Hepatocyte (in vitro differentiated cells): Measurements from ENCODE around the gene TUNAR. TPM values are rescaled to one million over a fixed set of nuclear protein-coding genes. Genes with fewer than 3 reads are reported as not detected.

Source experiments
- DNase-seq: peaks from one replicate; pipeline ENCODE4 v3.0.0-alpha.2; 2016; ENCODE audit warnings: low spot score
- H2AFZ ChIP-seq: fragments of 200-600 bp; sonication (generic); 2 replicates; pipeline ENCODE4 v1.6.0; 2016; ENCODE audit warnings: antibody characterized with exemption, mild to moderate bottlenecking
- H3K27ac ChIP-seq: fragments of 200-600 bp; sonication (generic); 2 replicates; pipeline ENCODE4 v1.5.1; 2016; ENCODE audit warnings: mild to moderate bottlenecking
- H3K27me3 ChIP-seq: fragments of 200-600 bp; sonication (generic); 2 replicates; pipeline ENCODE4 v1.6.1; 2016
- H3K36me3 ChIP-seq: fragments of 200-600 bp; sonication (generic); replicated peaks from 2 replicates; pipeline ENCODE4 v1.5.1; 2016; ENCODE audit warnings: low read depth; ENCODE audit not compliant: insufficient read depth
- H3K4me1 ChIP-seq: fragments of 200-600 bp; sonication (generic); 2 replicates; pipeline ENCODE4 v1.5.1; 2016; ENCODE audit warnings: mild to moderate bottlenecking, moderate library complexity; ENCODE audit not compliant: insufficient read depth
- H3K4me2 ChIP-seq: fragments of 200-600 bp; sonication (generic); 2 replicates; pipeline ENCODE4 v1.6.0; 2016
- H3K4me3 ChIP-seq: fragments of 200-600 bp; sonication (generic); 2 replicates; pipeline ENCODE4 v1.5.1; 2016; ENCODE audit warnings: mild to moderate bottlenecking
- H3K79me2 ChIP-seq: fragments of 200-600 bp; sonication (generic); 2 replicates; pipeline ENCODE4 v1.6.0; 2017; ENCODE audit warnings: mild to moderate bottlenecking
- H3K9me2 ChIP-seq: fragments of 200-600 bp; sonication (generic); replicated peaks from 2 replicates; pipeline ENCODE4 v1.6.0; 2017; ENCODE audit warnings: mild to moderate bottlenecking; ENCODE audit not compliant: insufficient read depth
- H3K9me3 ChIP-seq: fragments of 200-600 bp; sonication (generic); 2 replicates; pipeline ENCODE4 v1.5.1; 2016; ENCODE audit warnings: low read depth, mild to moderate bottlenecking
- H4K20me1 ChIP-seq: fragments of 200-600 bp; sonication (generic); 2 replicates; pipeline ENCODE4 v1.6.0; 2016; ENCODE audit warnings: mild to moderate bottlenecking; ENCODE audit not compliant: insufficient read depth, poor library complexity, severe bottlenecking
- CTCF ChIP-seq: fragments of 200-600 bp; sonication (generic); IDR thresholded peaks from 2 replicates; pipeline ENCODE4 v1.5.1; 2016; ENCODE audit warnings: antibody characterized with exemption, mild to moderate bottlenecking; ENCODE audit not compliant: poor library complexity
- EZH2 ChIP-seq: fragments of 200-600 bp; sonication (generic); IDR thresholded peaks from 2 replicates; pipeline ENCODE4 v1.6.1; 2016; ENCODE audit warnings: antibody characterized with exemption, mild to moderate bottlenecking, borderline replicate concordance
- EZH2phosphoT487 ChIP-seq: fragments of 200-600 bp; sonication (generic); IDR thresholded peaks from one replicate; pipeline ENCODE4 v1.6.1; 2018; ENCODE audit warnings: antibody characterized with exemption, mild to moderate bottlenecking, low read depth, moderate library complexity; ENCODE audit not compliant: unreplicated experiment, severe bottlenecking
- WGBS: methylation state at CpG from one replicate; pipeline ENCODE4 v1.1.6; 2016; ENCODE audit warnings: low lambda C conversion rate; ENCODE audit errors: missing lambda C conversion rate; 5-methylcytosine and 5-hydroxymethylcytosine counted together
- polyA plus RNA-seq: library from polyadenylated mRNA; unstranded; fragments of >200 nt; fragmentation: Nextera tagmentation; extraction: Ambion mirVana; gene quantifications from 2 replicates; pipeline ENCODE4 v1.2.1, GENCODE V29; 2016
- total RNA-seq: library from RNA; depleted of rRNA; stranded (reverse); fragments of >200 nt; gene quantifications from 2 replicates; pipeline ENCODE4 v1.2.3, GENCODE V29; 2014

The TUNAR gene
- total and polyA plus RNA-seq, 2 experiments from 2014 or later: 0.13 TPM; not detected in 1

DNA sequence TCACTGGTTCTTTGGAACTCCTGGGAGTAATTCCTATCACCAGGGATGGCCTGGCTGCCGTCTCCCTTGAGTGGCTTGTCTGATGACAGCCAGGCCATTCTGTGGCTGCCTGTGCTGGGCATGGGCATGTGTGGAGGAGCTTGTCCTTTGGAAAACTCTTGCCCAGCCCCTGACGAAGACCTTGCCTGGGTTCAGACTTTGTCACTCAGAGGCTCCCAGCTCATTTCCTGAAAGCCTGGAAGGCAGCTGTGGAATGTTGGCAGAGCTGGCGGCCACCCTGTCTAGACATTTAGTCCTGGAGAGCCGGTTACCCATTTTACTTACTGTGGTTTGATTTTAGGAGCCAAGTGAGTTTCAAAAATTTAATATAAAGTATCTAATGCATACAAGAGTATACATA, 34.0 kb downstream of the TUNAR start:
- no peak overlapping the region for H2AFZ ChIP-seq
- no peaks in the 10 kb centered on the region for H3K9me2 ChIP-seq
- TF ChIP-seq EZH2 (no peak), CTCF (no peak), EZH2phosphoT487 (no peak)
- no peaks in the 10 kb centered on the region for H3K9me3 ChIP-seq
- H3K4me2 ChIP-seq: no peak overlapping the region
- H3K4me3 ChIP-seq: no peak overlapping the region
- WGBS: 52% methylated on average over 4 of the region's 4 CpGs
- no peaks in the 10 kb centered on the region for H3K79me2 ChIP-seq
- H3K36me3 ChIP-seq: no peaks in the 10 kb centered on the region
- no peaks in the 10 kb centered on the region for H4K20me1 ChIP-seq
- H3K27me3 ChIP-seq: no peaks in the 10 kb centered on the region
- no peak for DNase-seq
- H3K4me1 ChIP-seq: no peaks in the 10 kb centered on the region
- H3K27ac ChIP-seq: no peak overlapping the region

DNA sequence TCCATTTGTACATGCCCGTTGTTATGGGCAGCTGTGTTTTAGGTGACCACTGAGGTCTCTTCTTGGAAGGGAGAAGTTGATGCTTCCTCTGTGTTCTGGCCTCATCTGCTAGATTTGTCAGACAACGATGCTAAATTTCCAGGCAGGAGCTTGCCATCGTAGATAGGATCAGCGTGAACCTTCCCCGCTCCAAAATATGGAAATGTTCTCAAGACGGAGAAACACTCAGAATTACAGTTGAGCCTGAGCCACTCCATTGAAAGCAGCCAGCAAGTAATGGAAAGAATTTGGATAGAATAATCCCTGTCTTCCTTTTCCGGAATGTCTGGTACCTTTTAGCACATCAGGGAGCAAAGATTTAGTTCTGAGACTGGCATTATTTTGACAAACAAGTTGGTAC, 34.8 kb downstream of the TUNAR start:
- no peak for DNase-seq
- Histone ChIP-seq H3K36me3 (no peaks in the 10 kb centered on the region), H3K4me3 (no peak overlapping the region), H2AFZ (no peak overlapping the region), H4K20me1 (no peaks in the 10 kb centered on the region), H3K27ac (no peak overlapping the region), H3K4me1 (no peaks in the 10 kb centered on the region), H3K9me2 (no peaks in the 10 kb centered on the region), H3K4me2 (no peak overlapping the region), H3K27me3 (no peaks in the 10 kb centered on the region), H3K79me2 (no peaks in the 10 kb centered on the region), H3K9me3 (no peaks in the 10 kb centered on the region)
- WGBS: 74% methylated on average over 7 of the region's 7 CpGs
- no peak for TF ChIP-seq EZH2
- no peak for TF ChIP-seq CTCF
- no peak for TF ChIP-seq EZH2phosphoT487

DNA sequence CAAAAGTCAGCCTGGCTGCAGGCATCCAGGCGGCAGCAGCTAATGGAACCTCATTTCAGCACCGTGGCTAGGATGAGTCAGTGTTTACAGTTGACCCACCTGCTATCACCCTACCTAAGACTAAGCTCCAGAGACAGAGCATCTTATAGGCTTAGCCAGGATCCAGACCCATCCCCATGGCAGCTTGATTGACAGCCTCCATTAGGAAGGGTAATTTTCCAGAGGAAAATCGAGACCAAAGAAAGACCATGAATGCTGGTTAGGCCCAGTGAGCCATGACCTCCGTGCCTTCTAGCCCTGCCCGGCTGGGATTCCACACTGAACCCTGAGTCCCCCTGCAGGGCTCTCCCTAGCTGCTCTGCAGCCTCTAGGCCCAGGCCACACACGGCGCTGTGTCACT, 38.7 kb downstream of the TUNAR start:
- TF ChIP-seq EZH2: no peak
- no peak for TF ChIP-seq EZH2phosphoT487
- TF ChIP-seq CTCF: no peak
- Histone ChIP-seq H4K20me1 (no peaks in the 10 kb centered on the region), H3K4me1 (no peaks in the 10 kb centered on the region), H3K9me3 (no peaks in the 10 kb centered on the region), H3K79me2 (no peaks in the 10 kb centered on the region), H3K4me3 (no peak overlapping the region), H3K4me2 (no peak overlapping the region), H3K27ac (no peak overlapping the region), H3K9me2 (no peaks in the 10 kb centered on the region), H2AFZ (no peak overlapping the region), H3K36me3 (no peaks in the 10 kb centered on the region), H3K27me3 (no peaks in the 10 kb centered on the region)
- peak; percentile 45 for DNase-seq
- 40% methylated on average over 7 of the region's 7 CpGs for WGBS

DNA sequence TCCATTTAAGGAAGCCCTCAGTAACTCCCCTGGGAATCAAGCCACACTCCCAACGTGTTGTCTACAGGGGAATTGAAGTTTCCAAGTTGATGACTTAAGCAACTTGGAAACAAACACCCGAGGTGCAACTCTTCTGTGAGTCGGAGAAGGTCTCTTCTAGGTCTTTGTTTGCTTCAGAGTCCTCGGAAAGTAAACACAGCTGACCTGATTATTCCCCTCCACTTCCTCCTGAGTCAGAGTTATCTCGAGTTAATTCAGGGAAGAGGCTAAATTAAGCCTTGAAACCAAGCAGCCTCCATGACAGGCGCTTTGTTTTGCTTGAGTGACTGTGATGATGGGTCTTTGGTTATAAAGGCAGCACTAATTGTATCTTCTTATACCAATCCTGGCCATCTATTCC, 41.8 kb downstream of the TUNAR start:
- no peaks in the 10 kb centered on the region for H4K20me1 ChIP-seq
- H2AFZ ChIP-seq: no peak overlapping the region
- H3K27ac ChIP-seq: no peak overlapping the region
- H3K9me2 ChIP-seq: no peaks in the 10 kb centered on the region
- no peaks in the 10 kb centered on the region for H3K9me3 ChIP-seq
- H3K4me3 ChIP-seq: no peak overlapping the region
- no peaks in the 10 kb centered on the region for H3K4me1 ChIP-seq
- H3K4me2 ChIP-seq: no peak overlapping the region
- H3K79me2 ChIP-seq: no peaks in the 10 kb centered on the region
- WGBS: 20% methylated on average over 6 of the region's 6 CpGs
- H3K36me3 ChIP-seq: no peaks in the 10 kb centered on the region
- H3K27me3 ChIP-seq: no peaks in the 10 kb centered on the region
- TF ChIP-seq EZH2phosphoT487 (no peak), CTCF (no peak), EZH2 (no peak)
- peak; percentile 24 for DNase-seq
